Fibroblast of villous mesenchyme (primary cell): Measurements from ENCODE around the gene LRRC3C. TPM values are rescaled to one million over a fixed set of nuclear protein-coding genes. Genes with fewer than 3 reads are reported as not detected.

Experiments
- DNase-seq: peaks from one replicate; pipeline ENCODE4 v3.0.0-alpha.2; 2010; ENCODE audit warnings: low read depth
- H3K4me3 ChIP-seq: 2 replicates; pipeline ENCODE4 v1.5.1; 2011; ENCODE audit warnings: low read depth, mild to moderate bottlenecking, low read length
- total RNA-seq: library from RNA; depleted of rRNA; stranded (reverse); fragments of >200 nt; gene quantifications from 2 replicates; pipeline ENCODE4 v1.2.3, GENCODE V29; 2012
- TF ChIP-seq, protein P1 (sequence below): IDR thresholded peaks from 2 replicates; pipeline ENCODE4 v1.5.1; 2012; ENCODE audit warnings: low read depth, mild to moderate bottlenecking, low read length; ENCODE audit not compliant: insufficient read depth

Gene LRRC3C
- total RNA-seq, 1 donor, result not detected

DNA sequence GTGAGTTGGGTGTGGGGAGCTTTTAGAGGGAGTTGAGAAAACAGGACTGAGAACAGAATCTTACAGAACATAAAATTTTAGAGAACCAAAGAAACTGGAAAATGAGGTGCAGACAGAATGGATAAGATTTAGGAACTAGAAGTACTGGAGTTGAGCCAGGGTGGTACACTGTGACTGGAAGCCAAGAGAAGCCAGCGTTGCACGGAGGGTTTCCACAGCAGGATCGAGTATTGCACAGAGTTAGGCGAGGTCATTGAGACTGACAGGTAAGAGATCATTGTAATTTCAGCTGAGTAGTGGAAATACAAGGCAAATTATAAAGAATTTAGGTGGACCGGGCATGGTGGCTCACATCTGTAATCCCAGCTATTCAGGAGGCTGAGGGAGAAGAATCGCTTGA is 41.8 kb downstream of the LRRC3C start:
- TF ChIP-seq, protein P1, sequence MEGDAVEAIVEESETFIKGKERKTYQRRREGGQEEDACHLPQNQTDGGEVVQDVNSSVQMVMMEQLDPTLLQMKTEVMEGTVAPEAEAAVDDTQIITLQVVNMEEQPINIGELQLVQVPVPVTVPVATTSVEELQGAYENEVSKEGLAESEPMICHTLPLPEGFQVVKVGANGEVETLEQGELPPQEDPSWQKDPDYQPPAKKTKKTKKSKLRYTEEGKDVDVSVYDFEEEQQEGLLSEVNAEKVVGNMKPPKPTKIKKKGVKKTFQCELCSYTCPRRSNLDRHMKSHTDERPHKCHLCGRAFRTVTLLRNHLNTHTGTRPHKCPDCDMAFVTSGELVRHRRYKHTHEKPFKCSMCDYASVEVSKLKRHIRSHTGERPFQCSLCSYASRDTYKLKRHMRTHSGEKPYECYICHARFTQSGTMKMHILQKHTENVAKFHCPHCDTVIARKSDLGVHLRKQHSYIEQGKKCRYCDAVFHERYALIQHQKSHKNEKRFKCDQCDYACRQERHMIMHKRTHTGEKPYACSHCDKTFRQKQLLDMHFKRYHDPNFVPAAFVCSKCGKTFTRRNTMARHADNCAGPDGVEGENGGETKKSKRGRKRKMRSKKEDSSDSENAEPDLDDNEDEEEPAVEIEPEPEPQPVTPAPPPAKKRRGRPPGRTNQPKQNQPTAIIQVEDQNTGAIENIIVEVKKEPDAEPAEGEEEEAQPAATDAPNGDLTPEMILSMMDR, result no peak
- DNase-seq, result no peak
- H3K4me3 ChIP-seq, result no peak overlapping the region

DNA sequence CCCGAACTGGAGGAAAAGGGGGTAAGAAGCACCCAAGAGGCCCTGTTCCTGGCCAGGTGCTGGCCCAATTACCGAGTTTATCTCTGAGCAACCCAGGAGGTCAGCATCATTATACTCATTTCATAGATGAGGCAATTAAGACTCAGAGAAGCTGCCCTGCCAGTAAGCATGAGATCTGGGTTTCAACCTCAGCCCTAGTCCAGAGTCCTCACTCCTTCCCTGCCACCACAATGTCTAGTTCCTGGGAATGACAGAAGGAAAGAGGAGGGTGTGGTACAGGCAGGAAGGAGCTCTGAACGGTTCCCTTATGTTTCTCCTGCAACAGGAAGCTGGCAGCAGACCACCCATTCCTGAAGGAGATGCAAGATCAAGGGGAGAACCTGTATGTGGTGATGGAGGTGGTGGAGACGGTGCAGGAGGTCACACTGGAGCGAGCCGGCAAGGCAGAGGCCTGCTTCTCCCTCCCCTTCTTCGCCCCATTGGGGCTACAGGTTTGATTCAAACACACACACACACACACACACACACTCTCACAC is 42.7 kb downstream of the LRRC3C start:
- no peak overlapping the region for H3K4me3 ChIP-seq
- DNase-seq, result no peak
- TF ChIP-seq, protein P1, result no peak

DNA sequence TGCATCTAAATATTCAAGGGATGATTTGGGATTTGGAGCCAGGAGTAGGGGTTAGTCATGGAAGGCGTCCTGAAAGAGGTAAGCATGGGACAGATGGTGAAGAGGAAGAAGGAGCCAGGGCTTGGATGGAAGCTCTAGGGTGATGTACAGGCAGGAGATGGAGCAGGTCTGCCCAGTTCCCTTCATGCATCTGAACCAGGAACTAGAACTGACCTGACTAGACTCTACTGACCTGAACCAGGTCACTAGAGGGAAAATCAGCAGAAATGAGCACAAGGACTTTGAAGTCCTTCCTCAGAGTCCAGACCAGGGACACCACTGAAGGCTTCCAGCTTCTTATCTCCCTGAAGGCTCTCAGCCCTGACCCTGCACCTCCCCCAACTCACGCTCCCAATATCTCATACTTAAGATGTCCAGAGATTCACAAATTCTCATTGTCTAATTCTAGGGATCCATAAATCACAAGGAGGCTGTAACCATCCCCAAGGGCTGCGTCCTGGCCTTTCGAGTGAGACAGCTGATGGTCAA is 43.6 kb downstream of the LRRC3C start:
- no peak overlapping the region for H3K4me3 ChIP-seq
- no peak for DNase-seq
- TF ChIP-seq, protein P1, result no peak

DNA sequence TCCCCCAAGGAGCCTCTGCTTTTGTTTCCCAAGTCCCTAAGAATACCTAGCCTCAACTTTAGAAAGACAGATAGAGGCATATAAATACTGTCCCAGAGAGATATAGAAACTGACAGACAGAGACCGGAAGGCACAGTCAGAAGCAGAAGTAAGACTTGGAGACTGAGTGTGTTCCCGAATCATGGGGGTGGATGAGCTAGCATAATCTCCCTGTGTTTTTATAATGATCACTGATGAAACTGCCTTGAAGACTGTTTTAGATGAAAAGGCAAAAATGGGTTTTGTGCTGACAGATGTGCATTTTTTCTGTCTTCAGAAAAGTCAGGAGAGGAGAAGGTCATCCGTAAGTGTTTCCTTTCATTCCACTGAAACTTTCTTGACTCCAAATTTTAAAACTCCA is 44.7 kb downstream of the LRRC3C start:
- H3K4me3 ChIP-seq, result no peak overlapping the region
- peak; percentile 28 for DNase-seq
- TF ChIP-seq, protein P1, result no peak

DNA sequence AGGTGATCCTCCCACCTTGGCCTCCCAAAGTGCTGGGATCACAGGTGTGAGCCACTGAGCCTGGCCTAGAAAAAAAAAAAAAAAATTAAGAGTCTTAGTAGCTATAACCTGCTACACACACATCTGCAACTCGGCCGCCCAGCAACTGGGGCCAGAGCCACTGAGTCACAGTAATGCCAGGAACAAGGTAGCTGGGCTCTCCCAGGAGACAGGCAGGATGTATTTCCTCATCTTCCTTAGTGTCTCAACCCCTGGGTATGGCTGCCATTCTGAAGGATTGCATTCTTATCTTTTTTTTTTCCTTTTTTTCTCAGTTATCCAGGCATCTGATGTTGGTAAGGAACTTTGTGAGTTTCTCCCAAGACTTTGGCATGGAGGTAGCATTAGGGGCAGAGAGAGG is 46.0 kb downstream of the LRRC3C start:
- H3K4me3 ChIP-seq, result no peak overlapping the region
- no peak for DNase-seq
- TF ChIP-seq, protein P1, result no peak

DNA sequence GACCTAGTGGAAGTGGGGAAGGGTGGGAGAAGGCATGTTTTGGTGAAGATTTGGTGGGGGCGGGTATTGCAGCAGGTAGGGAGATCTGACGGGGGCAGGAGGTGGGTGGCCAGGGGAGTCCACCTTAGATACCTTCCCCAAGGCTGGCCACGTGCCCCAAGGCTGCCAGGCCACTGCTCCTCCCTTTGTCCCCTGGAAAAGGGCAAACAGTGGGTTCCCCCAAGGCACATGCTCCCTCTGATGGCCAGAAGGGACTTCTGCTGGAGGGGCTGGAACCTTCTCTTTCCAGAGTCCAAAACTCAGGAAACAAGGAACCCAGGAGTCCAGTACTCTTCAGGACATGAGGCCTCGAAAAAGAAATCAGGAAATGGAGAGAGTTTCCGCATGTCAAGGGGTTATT is 46.9 kb downstream of the LRRC3C start:
- no peak for DNase-seq
- TF ChIP-seq, protein P1, result no peak
- H3K4me3 ChIP-seq, result no peak overlapping the region

DNA sequence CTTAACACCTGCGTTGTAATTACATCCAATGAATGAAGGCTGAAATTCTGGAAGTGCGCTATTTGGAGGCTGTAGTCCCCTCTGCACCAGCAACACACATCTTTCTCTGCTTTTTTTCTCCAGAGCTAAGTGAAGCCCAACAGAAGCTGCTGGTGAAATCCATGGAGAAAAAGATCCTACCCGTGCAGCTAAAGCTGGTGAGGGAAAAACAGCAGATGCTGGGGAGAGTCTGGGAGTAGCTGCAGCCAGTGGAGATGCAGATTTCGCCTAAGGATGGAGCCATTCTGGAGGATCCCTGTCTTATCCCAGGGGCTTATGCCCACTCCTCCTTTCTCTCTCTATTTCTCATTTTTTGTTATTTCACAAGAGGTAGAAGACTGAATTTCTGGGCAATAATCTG is 48.3 kb downstream of the LRRC3C start:
- no peak overlapping the region for H3K4me3 ChIP-seq
- TF ChIP-seq, protein P1, result no peak
- no peak for DNase-seq
